ENCODE data around the gene DOCK9. TPM values are rescaled to one million over a fixed set of nuclear protein-coding genes. Genes with fewer than 3 reads are reported as not detected.

DOCK9 gene
- total RNA-seq, 1 donor from 2014 or later: 170 TPM

DNA sequence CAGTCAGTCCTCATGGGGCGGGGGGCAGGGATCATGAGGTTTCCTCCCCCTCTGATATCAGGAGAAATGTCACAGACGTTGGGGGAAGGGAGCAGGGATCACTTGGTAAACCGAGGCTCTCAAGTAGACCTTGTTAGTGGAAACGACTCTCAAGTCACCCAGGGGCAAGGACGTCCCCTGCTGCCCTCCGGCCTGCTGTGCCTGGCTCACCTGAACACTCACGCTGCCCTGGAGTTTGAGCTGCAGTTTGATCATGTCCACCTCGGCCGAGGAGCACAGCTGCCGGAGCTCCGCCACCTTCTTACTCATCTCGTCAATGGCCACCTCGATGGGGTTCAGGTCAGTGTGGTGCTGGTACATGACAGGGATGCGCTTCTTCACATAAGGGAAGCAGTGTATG lies 177.8 kb downstream of the DOCK9 start:
- peaks cover 63% of the 10 kb centered on the region for H3K36me3 ChIP-seq
- no peak overlapping the region for H3K27ac ChIP-seq
- DNase-seq (no peak), ATAC-seq (no peak)
- no peak overlapping the region for H3K4me3 ChIP-seq
- TF ChIP-seq, protein P1, sequence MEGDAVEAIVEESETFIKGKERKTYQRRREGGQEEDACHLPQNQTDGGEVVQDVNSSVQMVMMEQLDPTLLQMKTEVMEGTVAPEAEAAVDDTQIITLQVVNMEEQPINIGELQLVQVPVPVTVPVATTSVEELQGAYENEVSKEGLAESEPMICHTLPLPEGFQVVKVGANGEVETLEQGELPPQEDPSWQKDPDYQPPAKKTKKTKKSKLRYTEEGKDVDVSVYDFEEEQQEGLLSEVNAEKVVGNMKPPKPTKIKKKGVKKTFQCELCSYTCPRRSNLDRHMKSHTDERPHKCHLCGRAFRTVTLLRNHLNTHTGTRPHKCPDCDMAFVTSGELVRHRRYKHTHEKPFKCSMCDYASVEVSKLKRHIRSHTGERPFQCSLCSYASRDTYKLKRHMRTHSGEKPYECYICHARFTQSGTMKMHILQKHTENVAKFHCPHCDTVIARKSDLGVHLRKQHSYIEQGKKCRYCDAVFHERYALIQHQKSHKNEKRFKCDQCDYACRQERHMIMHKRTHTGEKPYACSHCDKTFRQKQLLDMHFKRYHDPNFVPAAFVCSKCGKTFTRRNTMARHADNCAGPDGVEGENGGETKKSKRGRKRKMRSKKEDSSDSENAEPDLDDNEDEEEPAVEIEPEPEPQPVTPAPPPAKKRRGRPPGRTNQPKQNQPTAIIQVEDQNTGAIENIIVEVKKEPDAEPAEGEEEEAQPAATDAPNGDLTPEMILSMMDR (IDR thresholded peaks at IDR 0.05): no peak
- H3K4me1 ChIP-seq: no peaks in the 10 kb centered on the region
- H3K27me3 ChIP-seq: no peaks in the 10 kb centered on the region
- intact Hi-C loops (cut with DNase I): no loop called here
- no peaks in the 10 kb centered on the region for H3K9me3 ChIP-seq

DNA sequence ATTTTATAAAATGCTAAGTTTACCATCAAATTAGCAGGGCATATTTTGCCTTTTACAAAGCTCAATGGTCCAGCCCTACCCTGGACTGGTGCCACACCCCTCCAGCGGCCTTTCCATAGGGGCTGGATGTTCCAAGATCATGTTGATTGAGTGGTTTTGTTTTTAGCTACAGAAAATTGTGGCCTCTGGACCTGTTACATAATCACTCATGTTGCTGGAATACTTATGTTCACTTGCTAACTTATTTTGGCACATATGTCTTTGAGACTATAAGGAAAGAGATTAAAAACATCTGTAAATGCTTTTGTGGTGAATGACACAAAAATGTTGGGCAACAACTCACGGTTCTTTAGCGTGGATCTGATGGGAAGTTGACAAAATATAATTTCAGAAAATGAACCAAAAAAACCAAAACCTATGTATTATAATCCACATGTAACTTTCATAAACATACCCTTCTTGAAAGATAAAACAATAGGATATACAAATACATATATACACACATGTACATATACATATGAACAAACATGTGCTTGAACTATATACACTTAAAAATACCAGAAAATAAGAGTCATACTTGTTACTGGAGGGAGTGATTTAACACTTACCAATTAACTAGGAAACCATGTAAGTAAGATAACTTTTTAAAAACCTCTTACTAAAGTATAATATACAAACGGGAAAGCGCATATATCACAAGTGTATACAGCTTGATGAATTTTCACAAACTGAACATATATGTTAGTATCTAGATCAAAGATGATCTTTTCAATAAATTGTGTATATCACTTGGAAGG lies 178.8 kb downstream of the DOCK9 start:
- intact Hi-C loops (cut with DNase I): no loop called here
- Histone ChIP-seq H3K4me1 (no peaks in the 10 kb centered on the region), H3K36me3 (peaks cover 63% of the 10 kb centered on the region), H3K4me3 (no peak overlapping the region), H3K27me3 (no peaks in the 10 kb centered on the region), H3K27ac (no peak overlapping the region), H3K9me3 (no peaks in the 10 kb centered on the region)
- TF ChIP-seq, protein P1 (IDR thresholded peaks at IDR 0.05): no peak
- DNase-seq: no peak
- ATAC-seq: no peak

DNA sequence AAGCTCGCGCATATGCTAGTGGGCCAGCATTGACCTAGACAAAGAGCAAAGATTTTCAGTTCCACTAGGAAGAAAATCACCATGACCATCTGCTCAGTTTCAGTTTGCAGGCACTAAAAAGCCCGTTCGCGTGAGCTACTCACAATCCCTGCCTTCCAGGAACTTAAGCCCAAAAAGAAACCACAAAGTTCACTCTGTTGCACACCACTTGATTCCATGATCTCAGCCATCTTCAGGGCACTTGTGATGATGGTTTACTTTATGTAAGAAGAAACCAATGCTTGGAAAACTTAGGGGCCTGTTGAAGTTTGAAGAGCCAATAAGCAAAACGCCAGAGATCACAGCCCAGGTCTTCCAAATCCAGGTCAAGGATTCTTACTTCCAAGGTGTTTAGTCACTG lies 180.4 kb downstream of the DOCK9 start:
- ATAC-seq (no peak), DNase-seq (no peak)
- Histone ChIP-seq H3K4me3 (no peak overlapping the region), H3K27ac (no peak overlapping the region), H3K4me1 (no peaks in the 10 kb centered on the region), H3K9me3 (no peaks in the 10 kb centered on the region), H3K36me3 (peaks cover 57% of the 10 kb centered on the region), H3K27me3 (no peaks in the 10 kb centered on the region)
- intact Hi-C loops (cut with DNase I): no loop called here
- TF ChIP-seq, protein P1 (IDR thresholded peaks at IDR 0.05): no peak

DNA sequence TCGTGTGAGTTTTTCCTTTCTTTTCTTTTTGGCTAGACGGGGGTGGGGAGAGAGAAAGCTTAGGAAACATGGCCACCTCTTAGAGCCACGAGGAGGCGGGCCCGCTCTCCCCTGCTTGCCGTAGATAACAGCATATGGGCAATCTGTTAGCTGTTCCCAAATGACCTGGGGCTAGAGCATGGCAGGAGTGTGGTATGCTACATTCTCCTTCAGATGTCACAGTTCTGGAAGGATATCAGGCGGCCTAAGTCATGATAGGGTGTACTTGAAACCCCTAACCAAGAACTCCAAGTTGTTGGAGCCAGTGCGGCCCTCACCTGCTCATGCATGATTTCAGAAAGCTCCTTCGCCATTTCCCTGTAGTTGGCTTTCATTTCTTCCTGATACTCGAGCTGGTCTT lies 181.1 kb downstream of the DOCK9 start:
- Histone ChIP-seq H3K4me3 (no peak overlapping the region), H3K9me3 (no peaks in the 10 kb centered on the region), H3K4me1 (no peaks in the 10 kb centered on the region), H3K27ac (no peak overlapping the region), H3K27me3 (no peaks in the 10 kb centered on the region), H3K36me3 (peaks cover 54% of the 10 kb centered on the region)
- TF ChIP-seq, protein P1 (IDR thresholded peaks at IDR 0.05): no peak
- intact Hi-C loops (cut with DNase I): no loop called here
- DNase-seq: no peak
- ATAC-seq: no peak

DNA sequence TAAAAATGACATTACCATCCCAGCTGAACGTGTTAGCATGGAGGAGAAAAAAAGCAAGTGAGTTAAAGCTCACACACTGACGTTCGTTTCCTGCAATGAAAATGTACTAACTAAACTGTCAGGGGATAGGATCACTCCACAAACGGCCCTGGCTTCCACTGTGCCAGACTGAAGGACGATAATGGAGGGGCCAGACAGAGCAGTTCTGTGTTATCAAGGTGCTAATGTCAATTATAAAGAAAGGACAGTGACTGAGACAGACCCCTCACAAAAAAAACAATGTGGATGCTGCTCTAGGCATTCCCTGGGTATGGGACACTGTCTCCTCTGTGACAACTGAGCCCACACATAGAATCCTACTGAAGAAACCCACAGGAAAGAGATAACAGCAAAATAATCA lies 181.7 kb downstream of the DOCK9 start:
- Histone ChIP-seq H3K27ac (no peak overlapping the region), H3K27me3 (no peaks in the 10 kb centered on the region), H3K9me3 (no peaks in the 10 kb centered on the region), H3K36me3 (peaks cover 54% of the 10 kb centered on the region), H3K4me1 (no peaks in the 10 kb centered on the region), H3K4me3 (no peak overlapping the region)
- intact Hi-C loops (cut with DNase I): no loop called here
- no peak for ATAC-seq
- DNase-seq: no peak
- TF ChIP-seq, protein P1 (IDR thresholded peaks at IDR 0.05): no peak
